Keratinocyte (primary cell): ENCODE data around the gene TGFBRAP1. TPM values are rescaled to one million over a fixed set of nuclear protein-coding genes. Genes with fewer than 3 reads are reported as not detected.

Source experiments
- DNase-seq: peaks from one replicate; pipeline ENCODE4 v3.0.0-alpha.2; 2011; ENCODE audit warnings: low read depth, missing footprints, low spot score
- FAIRE-seq: peaks from 2 replicates; lab custom pipeline; 2011; peaks lifted over from hg19 to GRCh38; lab: Jason Lieb, UNC
- H2AFZ ChIP-seq: 2 replicates; pipeline ENCODE4 v1.6.0; 2012; ENCODE audit warnings: low read length, control low read depth, inconsistent platforms; ENCODE audit not compliant: control insufficient read depth
- H3K27ac ChIP-seq: 2 replicates; pipeline ENCODE4 v1.5.1; 2011; ENCODE audit warnings: low read length; ENCODE audit not compliant: control insufficient read depth, insufficient read depth
- H3K27me3 ChIP-seq: 3 replicates; pipeline ENCODE4 v1.6.0; 2011; ENCODE audit warnings: low read length; ENCODE audit not compliant: control insufficient read depth, insufficient read depth; ENCODE audit errors: extremely low read depth
- H3K36me3 ChIP-seq, 2 experiments: 2 replicates in 1 of 2; 3 replicates in 1 of 2; pipeline ENCODE4 v1.5.1; 2011; ENCODE audit warnings: low read length in 2 of 2, mild to moderate bottlenecking in 1 of 2; ENCODE audit not compliant: control insufficient read depth in 2 of 2, insufficient read depth in 2 of 2; ENCODE audit errors: extremely low read depth in 1 of 2
- H3K4me1 ChIP-seq: 3 replicates; pipeline ENCODE4 v1.5.1; 2011; ENCODE audit warnings: low read length; ENCODE audit not compliant: control insufficient read depth, insufficient read depth; ENCODE audit errors: extremely low read depth
- H3K4me2 ChIP-seq: 3 replicates; pipeline ENCODE4 v1.6.0; 2011; ENCODE audit warnings: low read depth, low read length; ENCODE audit not compliant: control insufficient read depth, insufficient read depth; ENCODE audit errors: extremely low read depth
- H3K4me3 ChIP-seq, 3 experiments: fragments of 200-600 bp in 1 of 3; sonication (generic) in 1 of 3; 2 replicates in 2 of 3; 3 replicates in 1 of 3; pipeline ENCODE4 v1.5.1; 2011 to 2016; ENCODE audit warnings: low read length in 3 of 3, mild to moderate bottlenecking in 3 of 3, control low read depth in 2 of 3, inconsistent platforms in 1 of 3, low read depth in 1 of 3, mixed read lengths in 1 of 3, mixed run types in 1 of 3, moderate library complexity in 1 of 3; ENCODE audit not compliant: control insufficient read depth in 2 of 3, insufficient read depth in 2 of 3; ENCODE audit errors: extremely low read depth in 1 of 3
- H3K79me2 ChIP-seq: 2 replicates; pipeline ENCODE4 v1.6.0; 2012; ENCODE audit warnings: low read length; ENCODE audit not compliant: control insufficient read depth, insufficient read depth
- H3K9ac ChIP-seq: 3 replicates; pipeline ENCODE4 v1.6.0; 2011; ENCODE audit warnings: low read length; ENCODE audit not compliant: control insufficient read depth, insufficient read depth; ENCODE audit errors: extremely low read depth
- H3K9me1 ChIP-seq: 3 replicates; pipeline ENCODE4 v1.6.0; 2011; ENCODE audit warnings: low read length; ENCODE audit not compliant: control insufficient read depth, insufficient read depth; ENCODE audit errors: extremely low read depth
- H3K9me3 ChIP-seq: 2 replicates; pipeline ENCODE4 v1.5.1; 2012; ENCODE audit warnings: low read depth, low read length; ENCODE audit not compliant: control insufficient read depth
- H4K20me1 ChIP-seq: 3 replicates; pipeline ENCODE4 v1.6.0; 2011; ENCODE audit warnings: low read length; ENCODE audit not compliant: control insufficient read depth, insufficient read depth; ENCODE audit errors: extremely low read depth
- CTCF ChIP-seq, 3 experiments: IDR thresholded peaks in 1 of 3; conservative IDR thresholded peaks in 1 of 3; optimal IDR thresholded peaks in 1 of 3; 2 replicates in 2 of 3; 3 replicates in 1 of 3; pipeline versions ENCODE3 to v1.5.1; 2011; ENCODE audit warnings: low read length in 3 of 3, mild to moderate bottlenecking in 3 of 3, moderate library complexity in 2 of 3, control low read depth in 1 of 3, inconsistent platforms in 1 of 3; ENCODE audit not compliant: insufficient read depth in 2 of 3; ENCODE audit errors: extremely low read depth in 1 of 3
- EZH2 ChIP-seq: IDR thresholded peaks from one replicate; pipeline ENCODE4 v1.6.1; 2012; ENCODE audit warnings: inconsistent platforms, mild to moderate bottlenecking, low read length, moderate library complexity
- dilution Hi-C: fragments of 300-500 bp; cut with MboI; formaldehyde crosslinking; loops from one replicate; pipeline ENCODE4 v1.7.0; 2020; ENCODE audit warnings: low sequenced_read_pairs; ENCODE audit not compliant: extremely low pct_ligation_motif_present
- polyA plus RNA-seq, 5 experiments: library from polyadenylated mRNA; depleted of rRNA in 3 of 5; stranded (reverse) in 3 of 5; stranded (forward) in 1 of 5; unstranded in 1 of 5; fragments of >200 nt; gene quantifications; 1 replicate in 1 of 5; 2 replicates in 3 of 5; 3 replicates in 1 of 5; pipeline versions ENCODE4 v1.2.1 to v1.2.3, GENCODE V29; 2011 to 2012; ENCODE audit warnings: missing spikeins in 2 of 5, low read depth in 1 of 5, low replicate concordance in 1 of 5

TGFBRAP1 gene
- polyA plus RNA-seq, 1 donor (not counting 4 experiments of a cell fraction or from before 2014, with no cell fraction given), result 9.3 TPM

- H3K9me1 ChIP-seq, result no peaks in the 10 kb centered on the region
- no peak overlapping the region for H3K9ac ChIP-seq
- TF ChIP-seq EZH2, result no peak
- TF ChIP-seq CTCF (optimal IDR thresholded peaks at IDR 0.05 in 1 of 3, IDR thresholded peaks at IDR 0.05 in 1 of 3, conservative IDR thresholded peaks at IDR 0.05 in 1 of 3; ENCODE audit: extremely low read depth in 1 of 3, insufficient read depth in 2 of 3, low read length in 3 of 3), result no peak
- no peak overlapping the region for H3K4me3 ChIP-seq
- H3K79me2 ChIP-seq, result no peaks in the 10 kb centered on the region
- no peak overlapping the region for H3K27ac ChIP-seq
- H3K27me3 ChIP-seq, result no peaks in the 10 kb centered on the region
- no peaks in the 10 kb centered on the region for H3K4me1 ChIP-seq
- dilution Hi-C loops, result no loop called here
- H4K20me1 ChIP-seq, result no peaks in the 10 kb centered on the region
- no peak for DNase-seq
- H3K4me2 ChIP-seq, result no peak overlapping the region
- no peak for FAIRE-seq
- peaks cover 19 to 24% of the 10 kb centered on the region in 2 experiments for H3K36me3 ChIP-seq
- H2AFZ ChIP-seq, result no peak overlapping the region
- H3K9me3 ChIP-seq, result no peaks in the 10 kb centered on the region
Observed at GRCh38 chr2:105357122-105357521, 27.6 kb upstream of the TGFBRAP1 start.

- no peak for DNase-seq
- Histone ChIP-seq H4K20me1 (no peaks in the 10 kb centered on the region), H2AFZ (no peak overlapping the region), H3K9me3 (no peaks in the 10 kb centered on the region), H3K4me1 (no peaks in the 10 kb centered on the region), H3K4me3 (no peak overlapping the region), H3K9ac (no peak overlapping the region), H3K9me1 (no peaks in the 10 kb centered on the region), H3K79me2 (peaks cover 14% of the 10 kb centered on the region), H3K36me3 (peaks cover 24 to 34% of the 10 kb centered on the region in 2 experiments), H3K27ac (no peak overlapping the region), H3K27me3 (no peaks in the 10 kb centered on the region), H3K4me2 (no peak overlapping the region)
- TF ChIP-seq CTCF (optimal IDR thresholded peaks at IDR 0.05 in 1 of 3, IDR thresholded peaks at IDR 0.05 in 1 of 3, conservative IDR thresholded peaks at IDR 0.05 in 1 of 3; ENCODE audit: extremely low read depth in 1 of 3, insufficient read depth in 2 of 3, low read length in 3 of 3) (no peak), EZH2 (no peak)
- FAIRE-seq, result no peak
- dilution Hi-C loops, result no loop called here
Observed at GRCh38 chr2:105344704-105345345, 15.3 kb upstream of the TGFBRAP1 start.
